LHCN-M2 (cell line): ENCODE data around the gene DCTPP1. TPM values are rescaled to one million over a fixed set of nuclear protein-coding genes. Genes with fewer than 3 reads are reported as not detected.

Experiments used
- DNase-seq: peaks from one replicate; pipeline ENCODE4 v3.0.0-alpha.2; 2012; ENCODE audit warnings: low read depth
- total RNA-seq: library from RNA; depleted of rRNA; stranded (reverse); fragments of >200 nt; gene quantifications from 2 replicates; pipeline ENCODE4 v1.2.3, GENCODE V29; 2014; rRNA removed

The DCTPP1 gene
- total RNA-seq, 1 experiment from 2014 or later = 31.7 TPM

DNA sequence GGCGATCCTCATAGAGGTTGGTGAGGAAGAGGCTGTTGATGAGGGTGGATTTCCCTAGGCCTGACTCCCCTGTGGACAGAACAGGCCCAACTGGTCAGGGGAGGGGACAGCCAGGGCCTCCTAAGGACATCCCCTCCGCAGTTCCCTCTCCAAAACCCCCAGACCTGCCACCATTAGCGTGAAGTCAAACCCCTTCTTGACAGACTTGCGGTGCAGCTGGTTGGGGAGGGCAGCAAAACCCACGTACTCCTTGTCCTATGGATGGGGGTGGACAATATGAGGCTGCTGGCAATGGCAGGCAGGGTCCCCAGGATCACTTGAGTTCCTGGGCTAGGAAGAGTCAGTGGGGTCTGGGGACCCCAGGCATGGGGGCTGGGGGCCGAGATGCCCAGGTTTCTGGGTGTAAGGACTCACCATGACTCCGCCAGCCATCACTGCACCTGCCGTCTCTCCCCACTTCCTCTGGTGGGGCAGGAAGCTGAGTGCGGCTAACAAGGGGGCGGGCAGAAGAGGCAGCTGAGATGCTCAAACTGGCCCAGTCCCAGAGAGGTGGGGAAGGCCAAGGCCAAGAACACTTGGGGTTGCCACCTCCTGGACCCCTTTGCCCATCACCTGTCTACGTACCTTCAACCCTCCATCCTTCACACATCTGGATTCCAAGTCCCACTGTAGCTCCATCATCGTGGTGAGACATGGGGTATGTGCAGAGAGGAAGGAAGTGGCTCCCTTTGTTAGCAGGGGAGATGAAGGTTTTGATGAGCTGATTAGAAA is 47.5 kb downstream of the DCTPP1 start, which contains the start of gene SEPTIN1:
Gene SEPTIN1, minus strand, starts transcription at position 451 of the 771 bp plus-strand sequence. Its CDS starts 19 bp downstream, at position 432.
- no peak for DNase-seq

DNA sequence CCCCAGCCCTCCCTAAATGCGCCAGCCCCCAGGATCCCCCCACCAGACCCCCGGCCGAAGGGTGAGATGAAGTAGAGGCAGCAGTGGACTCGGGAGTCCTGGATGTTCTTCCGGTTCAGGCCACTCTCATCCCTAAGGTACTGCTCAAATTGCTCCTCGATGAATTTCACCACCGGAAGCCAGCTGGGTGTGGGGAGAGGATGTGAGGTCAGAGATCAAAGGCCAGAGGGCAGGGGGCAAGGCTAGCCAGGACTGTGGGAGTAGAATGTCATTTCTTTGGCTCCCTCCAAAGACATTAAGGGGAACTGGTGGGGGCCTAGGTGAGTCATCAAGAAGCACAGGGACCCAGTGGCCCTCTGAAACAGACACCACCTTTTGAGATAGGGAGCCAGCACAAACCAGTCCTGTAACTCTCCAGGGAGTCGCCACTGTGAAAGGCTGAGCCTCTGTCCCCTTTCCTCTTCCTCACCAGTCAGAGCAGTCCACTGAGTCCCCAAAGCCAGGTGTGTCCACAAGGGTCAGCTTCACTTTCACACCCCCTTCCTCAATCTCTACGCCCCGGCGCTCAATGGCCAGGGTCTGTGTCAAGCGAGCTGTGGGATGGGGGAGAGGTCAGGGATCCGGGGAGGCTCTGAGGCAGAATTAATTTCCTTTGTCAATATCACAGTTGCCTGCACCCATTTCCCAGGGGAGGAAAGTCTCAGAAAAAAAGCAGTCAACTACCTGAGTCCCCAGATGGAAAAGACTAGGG is 48.4 kb downstream of the DCTPP1 start:
- no peak for DNase-seq

GRCh38 chr16:30380803-30381208 is 49.0 kb downstream of the DCTPP1 start:
- DNase-seq = no peak

GRCh38 chr16:30380072-30380802 is 49.6 kb downstream of the DCTPP1 start:
- no peak for DNase-seq

DNA sequence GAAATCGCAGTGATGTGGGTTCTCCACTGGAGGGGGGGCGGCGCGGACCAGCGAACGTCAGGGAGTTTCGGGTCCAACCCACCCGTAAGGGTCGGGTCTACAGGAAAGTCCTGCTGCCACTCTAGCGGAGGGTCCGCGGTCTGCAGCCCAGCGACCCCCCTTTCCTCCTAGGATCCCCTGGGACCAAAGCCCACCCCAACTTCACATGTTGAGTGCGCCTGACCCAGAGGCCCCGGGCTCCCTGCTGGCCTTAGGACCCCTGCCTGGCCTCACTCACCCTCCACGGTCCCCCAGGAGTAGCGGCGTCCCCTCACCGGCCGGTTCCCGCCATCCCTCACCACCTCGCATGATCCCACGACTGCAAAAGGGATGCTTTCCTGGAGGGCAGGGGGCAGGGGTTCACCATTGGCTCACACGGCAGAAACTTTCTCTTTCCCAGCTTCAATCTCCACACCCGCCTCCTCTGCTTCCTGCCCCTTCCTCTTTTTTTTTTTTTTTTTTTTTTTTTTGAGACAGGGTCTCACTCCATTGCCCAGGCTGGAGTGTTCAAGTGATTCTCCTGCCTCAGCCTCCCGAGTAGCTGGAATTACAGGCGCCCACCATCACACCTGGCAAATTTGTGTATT is 50.6 kb downstream of the DCTPP1 start:
- DNase-seq = no peak

GRCh38 chr16:30378236-30379157 is 51.3 kb downstream of the DCTPP1 start:
- peak; percentile 97 for DNase-seq

DNA sequence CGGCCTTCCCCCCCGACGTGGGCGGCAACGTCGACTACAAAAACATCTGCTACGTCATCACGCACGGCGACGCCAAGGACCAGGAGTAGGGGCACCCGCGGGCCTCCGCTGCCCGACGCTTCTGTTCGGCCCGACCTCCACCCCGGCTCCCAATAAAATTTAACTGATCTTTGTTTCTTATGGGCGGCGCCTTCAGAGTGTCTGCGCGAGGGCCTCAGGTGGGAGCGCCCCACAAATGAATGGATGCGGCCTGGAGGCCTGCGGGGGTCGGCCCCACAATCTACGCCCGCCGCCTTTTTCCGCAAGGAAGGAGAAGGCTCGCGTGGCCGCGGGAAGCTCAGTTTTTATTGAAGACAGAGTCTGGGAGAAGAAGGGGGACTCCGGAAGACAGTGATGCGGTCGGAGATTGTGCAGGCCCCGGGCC is 52.0 kb downstream of the DCTPP1 start:
- DNase-seq = peak; percentile 74

- no peak for DNase-seq
Measured at GRCh38 chr16:30377050-30377811, 52.6 kb downstream of the DCTPP1 start.

DNA sequence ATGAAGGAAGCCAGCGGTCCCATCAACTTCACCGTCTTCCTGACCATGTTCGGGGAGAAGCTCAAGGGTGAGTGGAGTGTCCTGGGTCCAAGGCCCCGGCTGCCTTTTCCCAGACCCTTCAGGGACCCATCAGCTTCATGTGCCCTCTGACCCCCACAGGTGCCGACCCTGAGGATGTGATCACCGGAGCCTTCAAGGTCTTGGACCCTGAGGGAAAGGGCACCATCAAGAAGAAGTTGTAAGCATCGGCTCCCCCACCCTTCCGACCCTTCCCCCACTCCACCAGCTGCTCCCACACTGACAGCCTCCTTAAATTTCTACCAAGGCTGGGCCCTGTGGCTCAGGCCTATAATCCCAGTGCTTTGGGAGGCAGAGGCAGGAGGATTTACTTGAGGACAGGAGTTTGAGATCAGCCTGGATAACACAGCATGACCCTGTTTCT is 53.3 kb downstream of the DCTPP1 start:
- no peak for DNase-seq

DNA sequence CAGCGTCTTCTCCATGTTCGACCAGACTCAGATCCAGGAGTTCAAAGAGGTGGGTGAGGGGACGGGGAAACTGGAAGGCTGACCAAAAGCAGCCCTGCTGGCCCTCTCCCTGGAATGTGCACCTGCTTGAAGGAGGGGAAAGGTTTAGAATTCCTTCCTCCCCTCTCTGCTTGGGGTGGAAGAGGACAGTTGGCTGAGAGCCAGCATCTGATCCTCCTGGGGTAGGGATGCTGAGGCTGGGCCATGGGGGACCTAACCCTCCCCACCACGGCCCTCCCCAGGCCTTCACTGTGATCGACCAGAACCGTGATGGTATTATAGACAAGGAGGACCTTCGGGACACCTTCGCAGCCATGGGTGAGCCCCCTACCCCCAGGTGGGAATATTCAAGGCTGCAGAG is 54.0 kb downstream of the DCTPP1 start:
- no peak for DNase-seq

DNA sequence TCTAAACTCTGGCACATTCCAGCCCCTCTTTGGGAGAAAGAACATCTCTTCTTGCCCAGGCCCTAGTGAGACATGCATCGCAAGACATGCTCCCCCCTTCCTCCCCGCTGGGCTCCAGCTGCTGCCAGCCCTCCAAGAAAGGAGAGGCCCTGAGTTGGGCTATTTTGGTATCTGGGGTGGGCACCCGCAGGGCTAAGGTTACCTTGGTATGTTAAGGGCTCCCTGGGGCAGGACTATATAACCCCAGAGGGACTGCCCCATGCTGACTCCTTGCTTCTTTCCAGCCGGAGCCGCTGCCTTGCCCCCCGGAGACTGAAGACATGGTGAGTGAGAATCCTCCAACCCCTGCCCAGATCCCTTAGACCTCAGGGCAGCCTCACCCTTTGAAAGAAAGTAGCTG is 55.3 kb downstream of the DCTPP1 start, which contains the start of gene MYL11:
Gene MYL11, plus strand, starts transcription at position 265 of the 400 bp plus-strand sequence. Its CDS starts 56 bp downstream, at position 321.
- DNase-seq = no peak

Other genes starting within 250 kb of the DCTPP1 start
- gene CORO1A, start 246.4 kb downstream of the DCTPP1 start, total RNA-seq = 5.0 and 6.7 TPM in 2 replicates
- gene BOLA2B, start 236.4 kb downstream of the DCTPP1 start, total RNA-seq = 257 and 647 TPM in 2 replicates
- 40.2 and 49.2 TPM in 2 replicates for gene SLX1A, start 236.2 kb downstream of the DCTPP1 start, total RNA-seq
- gene SULT1A3, start 230.8 kb downstream of the DCTPP1 start, total RNA-seq = 2.6 and 5.4 TPM in 2 replicates
- gene NPIPB13, start 181.6 kb downstream of the DCTPP1 start, total RNA-seq = 0.57 and 0.58 TPM in 2 replicates
- gene CD2BP2, start 74.7 kb downstream of the DCTPP1 start, total RNA-seq = 65.6 and 67.6 TPM in 2 replicates
- gene TBC1D10B, start 59.5 kb downstream of the DCTPP1 start, total RNA-seq = 41.8 and 43.9 TPM in 2 replicates
- 7.2 TPM in 1 of 2 replicates, not detected in the other for gene MYL11, start 55.2 kb downstream of the DCTPP1 start, total RNA-seq
- 0.17 TPM in 1 of 2 replicates, not detected in the other for gene SEPTIN1, start 47.5 kb downstream of the DCTPP1 start, total RNA-seq
- 8.8 and 10.3 TPM in 2 replicates for gene ZNF48, start 34.6 kb downstream of the DCTPP1 start, total RNA-seq
- gene ZNF771, start 22.4 kb downstream of the DCTPP1 start, total RNA-seq = 19.7 and 19.9 TPM in 2 replicates
- 5.1 and 10.0 TPM in 2 replicates for gene SEPHS2, start 15.8 kb upstream of the DCTPP1 start, total RNA-seq
- not detected in 2 replicates for gene ITGAL, start 42.7 kb upstream of the DCTPP1 start, total RNA-seq
- gene ZNF768, start 96.5 kb upstream of the DCTPP1 start, total RNA-seq = 36.7 and 40.6 TPM in 2 replicates
- gene ZNF747, start 104.8 kb upstream of the DCTPP1 start, total RNA-seq = 13.3 TPM in 2 replicates
- gene ZNF764, start 128.3 kb upstream of the DCTPP1 start, total RNA-seq = 7.8 and 9.6 TPM in 2 replicates
- 11.9 and 16.2 TPM in 2 replicates for gene ZNF688, start 141.7 kb upstream of the DCTPP1 start, total RNA-seq
- gene ZNF785, start 155.7 kb upstream of the DCTPP1 start, total RNA-seq = 8.5 and 9.6 TPM in 2 replicates
- gene ZNF689, start 180.4 kb upstream of the DCTPP1 start, total RNA-seq = 8.7 and 12.5 TPM in 2 replicates
- gene PRR14, start 220.9 kb upstream of the DCTPP1 start, total RNA-seq = 9.3 and 12.7 TPM in 2 replicates
- 20.1 and 23.0 TPM in 2 replicates for gene FBRS, start 228.4 kb upstream of the DCTPP1 start, total RNA-seq